ENCODE results near the gene DAAM2. TPM values are rescaled to one million over a fixed set of nuclear protein-coding genes. Genes with fewer than 3 reads are reported as not detected.

The DAAM2 gene
- 10 to 100 TPM; 10.1 to 12.2 TPM for total RNA-seq

GRCh38 chr6:39791850-39792539 lies at the start of gene DAAM2:
Gene DAAM2, plus strand, starts transcription at chr6:39792376. Its CDS starts 63,927 bp downstream, at chr6:39856303.
- peak; percentile 61 to 76 (median 65) for DNase-seq

GRCh38 chr6:39746795-39747194 lies 45.4 kb upstream of the DAAM2 start:
- TF ChIP-seq CTCF (IDR thresholded peaks at IDR 0.05) (no peak), POLR2A (IDR thresholded peaks at IDR 0.05) (no peak)
- no peaks in the 10 kb centered on the region for H3K9me3 ChIP-seq
- H3K27me3 ChIP-seq: no peaks in the 10 kb centered on the region
- no peaks in the 10 kb centered on the region for H3K4me1 ChIP-seq
- no peak overlapping the region for H3K4me3 ChIP-seq
- no peaks in the 10 kb centered on the region for H3K36me3 ChIP-seq (replicated peaks in 1 of 2; ENCODE audit: insufficient read depth in 1 of 2, low read depth in 2 of 2)
- DNase-seq (no peak), ATAC-seq (no peak)
- intact Hi-C loops (cut with DNase I): no loop called here
- 84 to 90% methylated on average over 3 of the region's 3 CpGs for WGBS, 2 donors
- no peak overlapping the region for H3K27ac ChIP-seq

More at GRCh38 chr6:39791850-39792539, at the start of gene DAAM2:
- peaks cover 29% of the 10 kb centered on the region for H3K4me1 ChIP-seq
- peak; percentile 86 for ATAC-seq
- peak within 1 kb of the TSS; percentile 17 to 24 for H3K4me3 ChIP-seq
- 5 to 6% methylated on average over 40 to 55 of the region's 55 CpGs for WGBS, 2 donors
- peak within 1 kb of the TSS in 3 of 4 donors; percentile 53 to 61 (median 53) for H3K27ac ChIP-seq
- no peaks in the 10 kb centered on the region for H3K36me3 ChIP-seq (replicated peaks in 1 of 2; ENCODE audit: insufficient read depth in 1 of 2, low read depth in 2 of 2)
- H3K9me3 ChIP-seq: no peaks in the 10 kb centered on the region
- intact Hi-C loops (cut with DNase I): no loop called here
- TF ChIP-seq CTCF (IDR thresholded peaks at IDR 0.05) (no peak), POLR2A (IDR thresholded peaks at IDR 0.05) (peak; percentile 10 to 39 (median 37))
- H3K27me3 ChIP-seq: no peaks in the 10 kb centered on the region

- TF ChIP-seq POLR2A (IDR thresholded peaks at IDR 0.05) (no peak), CTCF (IDR thresholded peaks at IDR 0.05) (no peak)
- no peaks in the 10 kb centered on the region for H3K4me1 ChIP-seq
- DNase-seq: no peak
- no peaks in the 10 kb centered on the region for H3K27me3 ChIP-seq
- no peak overlapping the region for H3K4me3 ChIP-seq
- no peaks in the 10 kb centered on the region for H3K9me3 ChIP-seq
- H3K27ac ChIP-seq: no peak overlapping the region
- WGBS, 2 donors: 75 to 82% methylated on average over 12 of the region's 12 CpGs
- no peaks in the 10 kb centered on the region for H3K36me3 ChIP-seq (replicated peaks in 1 of 2; ENCODE audit: insufficient read depth in 1 of 2, low read depth in 2 of 2)
- no peak for ATAC-seq
- intact Hi-C loops (cut with DNase I): no loop called here
Observed at GRCh38 chr6:39752835-39753724, 39.1 kb upstream of the DAAM2 start.

- Histone ChIP-seq H3K27ac (no peak overlapping the region), H3K4me1 (no peaks in the 10 kb centered on the region), H3K9me3 (no peaks in the 10 kb centered on the region), H3K27me3 (no peaks in the 10 kb centered on the region), H3K4me3 (no peak overlapping the region), H3K36me3 (replicated peaks in 1 of 2; ENCODE audit: insufficient read depth in 1 of 2, low read depth in 2 of 2) (no peaks in the 10 kb centered on the region)
- ATAC-seq: no peak
- 71 to 92% methylated on average over 3 of the region's 3 CpGs for WGBS, 2 donors
- no peak for TF ChIP-seq CTCF (IDR thresholded peaks at IDR 0.05)
- DNase-seq: peak in 1 of 4 donors; percentile 8
- intact Hi-C loops (cut with DNase I): no loop called here
Observed at GRCh38 chr6:39753725-39754045, 38.5 kb upstream of the DAAM2 start.

All from body of pancreas (tissue), 4 donors.